HEK293T (cell line): ENCODE measurements around the gene ITSN1.

Source experiments
- CTCF ChIA-PET: fragments of 350-600 bp; formaldehyde crosslinking; extraction: SDS; loops from one replicate; lab custom pipeline; 2021; ENCODE audit warnings: antibody characterized with exemption, inconsistent platforms; lab: Yijun Ruan, JAX
- POLR2A ChIA-PET: fragments of 350-600 bp; formaldehyde crosslinking; extraction: SDS; loops from one replicate; lab custom pipeline; 2020; ENCODE audit warnings: antibody characterized with exemption, inconsistent platforms; lab: Yijun Ruan, JAX
- DNase-seq: peaks from one replicate; pipeline ENCODE4 v3.0.0; 2012; ENCODE audit warnings: mixed read lengths; ENCODE audit errors: extremely low spot score
- ARNT ChIP-seq: fragments of 450-650 bp; IDR thresholded peaks from 2 replicates; pipeline ENCODE4 v1.6.1; 2017; ENCODE audit warnings: mild to moderate bottlenecking
- BHLHE40 ChIP-seq: fragments of 450-650 bp; IDR thresholded peaks from 2 replicates; pipeline ENCODE4 v1.6.1; 2016; ENCODE audit warnings: mild to moderate bottlenecking, moderate library complexity, borderline replicate concordance
- CTBP1 ChIP-seq: fragments of 450-650 bp; IDR thresholded peaks from 2 replicates; pipeline ENCODE4 v1.6.1; 2016; ENCODE audit warnings: borderline replicate concordance
- ELF4 ChIP-seq: fragments of 450-650 bp; IDR thresholded peaks from 2 replicates; pipeline ENCODE4 v1.6.1; 2017; ENCODE audit warnings: antibody characterized with exemption
- FOXA1 ChIP-seq: fragments of 450-650 bp; IDR thresholded peaks from 2 replicates; pipeline ENCODE4 v1.6.1; 2016; ENCODE audit warnings: mild to moderate bottlenecking
- FOXK2 ChIP-seq: fragments of 450-650 bp; IDR thresholded peaks from 2 replicates; pipeline ENCODE4 v1.6.1; 2016; ENCODE audit warnings: mild to moderate bottlenecking
- FOXM1 ChIP-seq: fragments of 450-650 bp; IDR thresholded peaks from 2 replicates; pipeline ENCODE4 v1.6.1; 2017; ENCODE audit warnings: mild to moderate bottlenecking, borderline replicate concordance
- HDGF ChIP-seq: fragments of 450-650 bp; IDR thresholded peaks from 2 replicates; pipeline ENCODE4 v1.6.1; 2017; ENCODE audit warnings: antibody characterized with exemption, borderline replicate concordance
- L3MBTL2 ChIP-seq: fragments of 450-650 bp; conservative IDR thresholded peaks from 2 replicates; pipeline ENCODE4 v1.6.1; 2016; ENCODE audit warnings: mild to moderate bottlenecking
- LEF1 ChIP-seq: fragments of 450-650 bp; IDR thresholded peaks from 2 replicates; pipeline ENCODE4 v1.6.1; 2017; ENCODE audit warnings: mild to moderate bottlenecking, borderline replicate concordance
- NFRKB ChIP-seq: fragments of 450-650 bp; IDR thresholded peaks from 2 replicates; pipeline ENCODE4 v1.6.1; 2016; ENCODE audit warnings: mild to moderate bottlenecking, moderate library complexity
- SP1 ChIP-seq: fragments of 450-650 bp; IDR thresholded peaks from 2 replicates; pipeline ENCODE4 v1.6.1; 2017
- SUZ12 ChIP-seq: fragments of 450-650 bp; IDR thresholded peaks from 2 replicates; pipeline ENCODE4 v1.6.1; 2016; ENCODE audit warnings: mild to moderate bottlenecking
- TARDBP ChIP-seq: fragments of 450-650 bp; IDR thresholded peaks from 2 replicates; pipeline ENCODE4 v1.6.1; 2016
- ZNF384 ChIP-seq: fragments of 450-650 bp; IDR thresholded peaks from 2 replicates; pipeline ENCODE4 v1.6.1; 2016
- TF ChIP-seq, protein P1 (sequence below): fragments of 450-650 bp; IDR thresholded peaks from 2 replicates; pipeline ENCODE4 v1.6.1; 2016

ITSN1 gene

DNA sequence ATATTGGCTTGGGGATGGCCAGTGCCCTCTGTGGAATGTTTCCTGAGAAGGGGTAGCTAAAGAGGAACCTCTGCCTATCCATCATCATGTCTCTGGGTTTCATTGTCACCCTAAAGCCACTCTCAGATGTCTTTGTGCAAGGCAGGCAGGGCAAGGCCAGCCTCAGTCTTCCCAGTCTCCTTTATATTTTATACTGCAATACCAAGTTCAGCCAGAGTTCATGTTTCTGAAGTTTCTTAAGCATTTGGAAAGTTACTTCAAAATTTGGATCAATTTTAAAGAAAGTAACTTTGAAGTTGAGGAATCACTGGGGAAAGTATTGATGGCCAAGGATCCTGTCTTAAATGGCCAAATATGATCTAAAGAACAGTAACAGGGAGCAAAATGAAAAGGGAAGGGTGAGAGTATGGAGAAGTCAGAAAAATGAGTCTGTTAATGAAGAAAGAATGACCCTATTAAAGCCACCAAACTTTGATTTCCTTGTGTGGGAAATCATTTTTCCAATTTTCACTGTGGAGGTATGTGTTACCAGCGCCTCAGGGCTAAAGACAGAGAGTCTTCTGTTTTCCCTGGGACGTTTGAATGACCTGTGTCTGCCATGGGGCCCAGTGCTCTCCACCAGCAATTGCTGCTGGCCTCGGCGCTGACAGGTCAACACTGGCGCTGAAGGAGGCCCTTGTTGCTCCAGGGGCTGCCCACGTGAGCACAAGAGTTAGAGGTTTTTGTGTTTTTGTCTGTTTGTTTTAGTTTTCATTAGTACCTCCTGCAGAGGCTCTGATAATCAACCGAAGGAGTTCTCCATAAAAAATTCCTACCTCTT lies 179.4 kb downstream of the ITSN1 start:
- TF ChIP-seq FOXA1, result no peak
- TF ChIP-seq, protein P1, sequence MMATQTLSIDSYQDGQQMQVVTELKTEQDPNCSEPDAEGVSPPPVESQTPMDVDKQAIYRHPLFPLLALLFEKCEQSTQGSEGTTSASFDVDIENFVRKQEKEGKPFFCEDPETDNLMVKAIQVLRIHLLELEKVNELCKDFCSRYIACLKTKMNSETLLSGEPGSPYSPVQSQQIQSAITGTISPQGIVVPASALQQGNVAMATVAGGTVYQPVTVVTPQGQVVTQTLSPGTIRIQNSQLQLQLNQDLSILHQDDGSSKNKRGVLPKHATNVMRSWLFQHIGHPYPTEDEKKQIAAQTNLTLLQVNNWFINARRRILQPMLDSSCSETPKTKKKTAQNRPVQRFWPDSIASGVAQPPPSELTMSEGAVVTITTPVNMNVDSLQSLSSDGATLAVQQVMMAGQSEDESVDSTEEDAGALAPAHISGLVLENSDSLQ, result peak; percentile 46; the same call in 1 of the 2 replicates
- TF ChIP-seq SP1, result no peak
- TF ChIP-seq BHLHE40, result no peak
- TF ChIP-seq FOXM1, result no peak
- no peak for TF ChIP-seq ARNT
- TF ChIP-seq ELF4, result no peak
- TF ChIP-seq TARDBP, result no peak
- no peak for TF ChIP-seq CTBP1
- no peak for TF ChIP-seq LEF1
- TF ChIP-seq NFRKB, result no peak
- no peak for TF ChIP-seq SUZ12
- TF ChIP-seq FOXK2, result no peak
- 0 out of 2 replicates have a peak, but pooled peaks have one; percentile 24 for TF ChIP-seq L3MBTL2
- TF ChIP-seq ZNF384, result no peak
- CTCF ChIA-PET, result no interaction called here
- POLR2A ChIA-PET, result no interaction called here
- DNase-seq, result peak; percentile 56

- no peak for DNase-seq
These were observed 182.0 kb downstream of the ITSN1 start for GRCh38 chr21:33824156-33824941.

DNA sequence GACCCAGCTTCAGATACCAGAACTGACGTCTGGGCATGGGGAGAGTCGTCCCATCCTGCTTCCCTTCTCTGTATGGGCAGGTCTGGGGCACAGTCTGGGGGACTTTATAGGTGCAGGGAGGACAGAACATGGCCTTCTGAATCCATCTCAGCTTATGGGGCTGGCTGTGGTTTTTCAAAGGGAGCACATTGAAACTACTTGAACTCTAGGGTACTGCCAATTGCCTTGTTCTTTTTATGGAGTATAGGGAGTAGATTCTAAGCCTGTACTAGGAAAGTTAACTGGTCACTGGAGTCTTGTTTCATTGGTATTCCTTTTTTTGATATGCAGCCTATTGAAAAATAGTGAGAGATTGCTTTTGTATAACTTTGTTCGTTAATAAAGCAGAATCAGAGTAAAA lies 183.1 kb downstream of the ITSN1 start:
- ChIA-PET CTCF (interaction anchor here (0.7 kb wide), 1 partner anchor 718 kb away, joined by 4 read pairs; no protein-coding TSS in a partner anchor), POLR2A (no interaction called here)
- no peak for TF ChIP-seq NFRKB
- no peak for DNase-seq

More at GRCh38 chr21:33824156-33824941, 182.0 kb downstream of the ITSN1 start:
- POLR2A ChIA-PET, result no interaction called here
- TF ChIP-seq SP1 (no peak), BHLHE40 (no peak), FOXM1 (no peak), FOXA1 (no peak), LEF1 (no peak), TARDBP (no peak), HDGF (no peak), ZNF384 (no peak), SUZ12 (no peak), NFRKB (no peak), L3MBTL2 (no peak), ARNT (no peak), FOXK2 (no peak), ELF4 (no peak), CTBP1 (no peak)
- TF ChIP-seq, protein P1, result no peak
- CTCF ChIA-PET, result no interaction called here

DNA sequence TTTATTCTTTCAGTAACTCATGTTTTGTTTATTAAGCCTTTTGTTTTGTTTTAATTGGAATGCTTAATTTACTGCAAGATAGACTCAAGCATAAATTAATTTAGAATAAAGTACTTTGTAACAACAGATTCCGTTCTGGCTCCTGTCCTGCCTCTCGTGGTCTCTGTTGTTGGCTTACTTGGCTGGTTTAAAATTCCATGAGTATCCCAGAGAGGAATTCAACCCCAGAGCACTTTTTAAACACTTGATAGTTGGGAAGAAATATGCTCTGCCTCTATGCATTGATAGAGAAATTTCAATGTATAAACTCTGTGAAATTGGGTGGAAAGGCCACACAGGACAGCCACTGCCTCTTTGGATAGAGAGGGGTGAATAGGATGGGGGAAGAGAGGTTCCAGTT lies 183.6 kb downstream of the ITSN1 start:
- CTCF ChIA-PET, result interaction anchor here (0.7 kb wide), 1 partner anchor 717 kb away, joined by 4 read pairs; no protein-coding TSS in a partner anchor
- POLR2A ChIA-PET, result no interaction called here
- no peak for DNase-seq
- TF ChIP-seq TARDBP (no peak), SUZ12 (no peak), L3MBTL2 (no peak), FOXM1 (no peak), FOXK2 (no peak), ARNT (no peak), ZNF384 (no peak), NFRKB (no peak), HDGF (no peak)

- ChIA-PET POLR2A (no interaction called here), CTCF (no interaction called here)
- TF ChIP-seq LEF1 (no peak), L3MBTL2 (no peak)
- no peak for DNase-seq
These were observed 185.8 kb downstream of the ITSN1 start for GRCh38 chr21:33828083-33828482.

DNA sequence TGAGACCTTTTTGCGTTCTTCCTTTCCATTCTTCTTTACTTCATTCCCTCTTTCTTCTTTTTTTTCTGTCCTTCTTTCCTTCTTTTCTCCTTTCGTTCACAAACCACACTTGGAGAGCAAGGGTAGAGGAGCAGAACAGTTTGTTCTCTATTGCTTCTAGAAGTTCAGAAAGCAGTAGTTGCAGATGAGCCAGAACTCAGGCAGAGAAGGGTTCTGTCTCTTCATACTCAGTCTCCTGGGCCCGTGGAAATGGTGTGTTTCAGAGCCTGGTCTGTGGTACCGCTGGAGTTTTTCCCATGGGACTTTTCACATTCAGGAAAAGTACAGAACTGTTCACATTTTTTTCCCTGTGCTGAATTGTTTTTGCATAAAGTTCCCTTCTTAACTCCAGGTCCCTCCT lies 186.3 kb downstream of the ITSN1 start:
- no peak for DNase-seq
- POLR2A ChIA-PET, result no interaction called here
- no peak for TF ChIP-seq ELF4
- TF ChIP-seq HDGF, result no peak
- TF ChIP-seq ZNF384, result no peak
- TF ChIP-seq NFRKB, result no peak
- no peak for TF ChIP-seq FOXA1
- TF ChIP-seq CTBP1, result no peak
- TF ChIP-seq FOXK2, result no peak
- TF ChIP-seq SUZ12, result no peak
- TF ChIP-seq BHLHE40, result no peak
- TF ChIP-seq LEF1, result no peak
- no peak for TF ChIP-seq ARNT
- TF ChIP-seq L3MBTL2, result no peak
- no peak for TF ChIP-seq TARDBP
- TF ChIP-seq FOXM1, result no peak
- no peak for TF ChIP-seq SP1
- TF ChIP-seq, protein P1, result no peak
- CTCF ChIA-PET, result no interaction called here
